Skeletal muscle satellite cell (primary cell): ENCODE data around the gene VAMP5.
"Not testable (repeated sequence)": the region's sequence is repeated elsewhere in the genome, so short reads cannot be mapped to it uniquely, and the experiment has no call there.

ENCODE experiments used
- H3K27me3 ChIP-seq: 2 replicates; pipeline ENCODE4 v1.7.0; 2013; ENCODE audit warnings: low read length; ENCODE audit not compliant: control insufficient read depth, insufficient read depth
- H3K36me3 ChIP-seq: 2 replicates; pipeline ENCODE4 v1.7.0; 2013; ENCODE audit warnings: mild to moderate bottlenecking, control low read depth, low read length; ENCODE audit not compliant: insufficient read depth
- H3K4me1 ChIP-seq: 2 replicates; pipeline ENCODE4 v1.7.0; 2013; ENCODE audit warnings: low read length; ENCODE audit not compliant: control insufficient read depth, insufficient read depth
- H3K4me2 ChIP-seq: 2 replicates; pipeline ENCODE4 v1.7.0; 2013; ENCODE audit warnings: mild to moderate bottlenecking, low read length
- H3K4me3 ChIP-seq: 2 replicates; pipeline ENCODE4 v1.7.0; 2013; ENCODE audit warnings: low read length
- H3K9ac ChIP-seq: 2 replicates; pipeline ENCODE4 v1.7.0; 2013; ENCODE audit warnings: mild to moderate bottlenecking, low read depth, low read length, moderate library complexity
- H3K9me3 ChIP-seq: replicated peaks from 2 replicates; pipeline ENCODE4 v1.7.0; 2013; ENCODE audit warnings: mild to moderate bottlenecking, control low read depth, low read length

The VAMP5 gene

DNA sequence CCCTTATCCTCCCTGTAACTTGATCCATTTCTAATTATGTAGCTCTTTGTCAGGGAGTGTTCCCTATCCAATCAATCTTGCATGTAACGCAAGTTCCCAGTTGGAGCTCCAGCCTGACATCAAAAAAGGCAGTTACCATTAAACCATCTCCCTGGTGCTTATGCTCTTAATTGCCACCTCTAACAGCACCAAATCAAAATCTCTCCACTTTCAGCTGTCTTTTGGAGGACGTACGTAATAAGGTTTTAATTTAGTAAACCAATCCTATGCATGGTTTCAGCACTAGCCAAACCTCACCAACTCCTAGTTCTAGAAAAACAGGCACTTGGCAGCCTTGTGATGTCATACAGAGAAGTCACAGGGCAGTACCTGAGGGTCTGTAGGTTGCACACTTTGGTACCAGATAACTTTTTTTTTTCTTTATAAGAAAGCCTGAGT, 40.0 kb upstream of the VAMP5 start:
- Histone ChIP-seq H3K4me1 (peaks cover 28% of the 10 kb centered on the region), H3K36me3 (peaks cover 64% of the 10 kb centered on the region), H3K4me2 (peak overlapping the region; percentile 23)
- not testable (repeated sequence) for H3K4me3 ChIP-seq, H3K27me3 ChIP-seq, H3K9ac ChIP-seq, H3K9me3 ChIP-seq

DNA sequence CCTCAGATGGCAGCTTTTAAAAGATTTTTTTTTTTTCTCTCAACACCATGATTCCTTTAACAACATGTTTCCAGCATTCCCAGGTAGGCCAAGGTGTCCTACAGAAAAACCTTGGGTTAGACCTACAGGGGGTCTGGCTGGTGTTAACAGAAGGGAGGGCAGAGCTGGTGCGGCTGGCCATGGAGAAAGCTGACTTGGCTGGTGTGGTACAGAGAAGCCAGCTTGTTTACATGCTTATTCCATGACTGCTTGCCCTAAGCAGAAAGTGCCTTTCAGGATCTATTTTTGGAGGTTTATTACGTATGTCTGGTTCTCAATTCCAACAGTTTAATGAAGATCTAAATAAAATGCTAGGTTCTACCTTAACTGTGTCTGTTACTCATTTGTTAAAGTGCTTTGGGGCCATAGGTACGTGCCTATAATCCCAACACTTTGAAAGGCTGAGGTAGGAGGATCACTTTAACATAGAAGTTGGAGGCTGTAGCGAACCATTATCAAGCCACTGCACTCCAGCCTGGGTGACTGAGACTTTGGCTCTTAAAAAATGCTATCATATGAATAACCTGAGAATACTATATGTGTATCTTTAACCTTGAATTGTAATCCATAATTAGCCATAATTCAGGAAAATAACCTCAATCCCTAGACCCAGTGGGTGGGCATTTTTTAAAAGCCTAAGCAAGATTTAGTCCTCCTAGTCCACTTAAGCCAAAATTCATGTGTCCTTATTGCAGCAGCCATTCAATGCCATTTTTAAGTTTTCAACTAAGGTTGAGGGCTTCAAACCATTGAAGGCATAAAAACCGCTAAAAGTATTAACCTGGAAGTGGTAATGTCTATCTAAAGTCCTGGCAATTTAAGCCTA, 39.1 kb upstream of the VAMP5 start:
- not testable (repeated sequence) for H3K9me3 ChIP-seq, H3K27me3 ChIP-seq, H3K9ac ChIP-seq, H3K4me2 ChIP-seq, H3K4me3 ChIP-seq
- peaks cover 35% of the 10 kb centered on the region for H3K4me1 ChIP-seq
- H3K36me3 ChIP-seq = peaks cover 59% of the 10 kb centered on the region

DNA sequence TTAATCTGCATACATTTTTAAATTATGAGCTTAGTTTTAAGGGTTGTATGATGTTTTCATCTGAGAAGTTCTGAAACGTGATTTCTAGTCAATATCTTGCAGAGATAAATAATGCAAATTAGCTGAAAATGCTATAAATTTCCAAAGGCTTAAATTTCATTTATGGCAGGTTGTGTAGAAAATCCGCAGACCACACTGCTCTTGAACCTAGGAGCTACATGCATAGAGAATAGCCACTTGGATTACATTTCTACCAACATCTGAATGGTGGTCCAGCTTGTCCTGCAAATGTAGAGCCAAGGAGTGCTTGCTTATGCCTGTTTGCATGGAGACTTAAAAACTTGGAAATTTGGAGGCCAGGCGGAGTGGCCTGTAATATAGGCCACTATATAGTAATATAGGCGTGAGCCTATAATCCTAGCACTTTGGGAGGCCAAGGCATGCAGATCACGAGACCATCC, 38.4 kb upstream of the VAMP5 start:
- Histone ChIP-seq H3K36me3 (peaks cover 59% of the 10 kb centered on the region), H3K4me3 (no peak overlapping the region), H3K27me3 (no peaks in the 10 kb centered on the region), H3K9ac (no peak overlapping the region), H3K9me3 (no peaks in the 10 kb centered on the region), H3K4me2 (no peak overlapping the region), H3K4me1 (peaks cover 42% of the 10 kb centered on the region)

DNA sequence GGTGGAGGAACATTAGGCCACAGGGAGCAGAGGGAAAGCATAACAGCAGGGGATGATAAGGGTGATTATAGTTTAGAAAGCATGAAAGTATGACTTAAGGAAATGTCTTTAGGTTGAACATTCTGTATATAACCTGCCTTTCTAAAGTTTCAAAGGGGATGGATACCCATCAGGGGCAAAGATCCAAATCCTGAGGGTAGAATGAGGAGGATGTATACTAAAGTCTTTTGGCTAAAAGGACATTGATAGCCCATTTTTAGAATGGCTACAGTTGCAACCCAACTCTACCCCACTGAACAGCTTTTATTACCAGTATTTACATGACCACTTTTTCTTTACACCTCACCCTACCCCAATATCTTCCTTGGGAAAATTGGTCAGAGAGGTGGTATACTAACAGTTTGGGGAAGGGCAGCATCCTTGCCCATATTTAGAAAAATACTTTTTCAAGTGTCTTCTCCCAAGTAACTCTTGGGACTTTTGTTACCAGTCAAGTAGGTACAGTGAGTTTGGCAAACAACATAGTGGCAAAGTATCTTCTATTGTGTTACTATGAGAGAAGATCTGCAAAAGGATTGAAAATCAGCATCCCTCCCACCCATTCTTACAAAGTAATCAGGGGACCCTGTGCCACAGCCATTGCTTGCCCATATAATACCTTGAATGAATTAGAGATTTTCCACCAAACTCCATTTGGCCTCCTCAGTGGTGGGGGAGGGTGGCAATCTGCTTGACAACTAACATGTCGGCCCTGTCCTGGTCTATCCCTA, 37.0 kb upstream of the VAMP5 start:
- no peaks in the 10 kb centered on the region for H3K9me3 ChIP-seq
- H3K27me3 ChIP-seq = no peaks in the 10 kb centered on the region
- H3K4me3 ChIP-seq = no peak overlapping the region
- H3K4me2 ChIP-seq = no peak overlapping the region
- H3K9ac ChIP-seq = no peak overlapping the region
- peaks cover 39% of the 10 kb centered on the region for H3K4me1 ChIP-seq
- peaks cover 58% of the 10 kb centered on the region for H3K36me3 ChIP-seq

DNA sequence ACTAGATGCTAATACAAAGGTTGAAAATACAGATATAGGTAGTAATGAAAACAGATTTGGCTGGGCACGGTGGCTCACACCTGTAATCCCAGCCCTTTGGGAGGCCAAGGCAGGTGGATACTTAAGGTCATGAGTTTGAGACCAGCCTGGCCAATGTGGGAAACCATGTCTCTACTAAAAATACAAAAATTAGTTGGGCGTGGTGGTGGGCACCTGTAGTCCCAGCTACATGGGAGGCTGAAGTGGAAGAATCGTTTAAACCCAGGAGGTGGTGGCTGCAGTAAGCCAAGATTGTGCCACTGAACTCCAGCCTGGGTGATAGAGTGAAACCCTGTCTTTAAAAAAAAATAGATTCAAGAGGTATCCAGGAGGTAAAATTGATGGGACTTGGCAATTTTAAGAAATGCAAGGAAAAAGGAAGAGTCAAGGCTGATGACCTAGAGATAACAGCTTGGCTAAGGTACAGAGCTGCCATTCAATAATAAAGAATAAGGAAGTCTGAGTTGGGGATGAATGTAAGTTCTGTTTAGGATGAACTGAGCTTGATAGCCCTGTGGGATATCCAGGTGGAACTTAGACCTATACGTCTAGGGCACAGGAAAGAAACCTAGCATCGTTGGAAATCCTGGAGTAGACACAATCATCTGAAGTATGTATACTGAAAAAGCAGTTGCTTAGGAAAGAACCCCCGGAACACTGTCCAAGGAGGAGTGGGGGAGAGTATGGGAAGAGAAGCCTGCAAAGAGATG, 36.2 kb upstream of the VAMP5 start:
- Histone ChIP-seq H3K4me3 (no peak overlapping the region), H3K27me3 (no peaks in the 10 kb centered on the region), H3K4me1 (peaks cover 31% of the 10 kb centered on the region), H3K36me3 (peaks cover 58% of the 10 kb centered on the region), H3K9me3 (no peaks in the 10 kb centered on the region), H3K9ac (no peak overlapping the region), H3K4me2 (no peak overlapping the region)

DNA sequence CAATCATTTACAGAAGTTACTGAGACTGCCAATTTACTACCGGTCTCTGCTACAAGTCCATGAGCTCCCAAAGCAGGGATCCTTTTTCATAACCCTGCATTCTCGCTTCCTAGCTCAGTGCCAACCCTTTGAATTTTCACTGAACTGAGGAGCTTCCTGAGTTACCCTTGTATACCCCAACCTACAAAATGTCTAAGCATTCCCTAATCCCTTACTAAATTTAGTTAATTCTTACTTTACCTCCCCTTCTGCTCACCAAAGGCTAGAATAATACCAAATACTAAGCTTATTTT, 35.7 kb upstream of the VAMP5 start:
- H3K4me3 ChIP-seq = no peak overlapping the region
- H3K4me1 ChIP-seq = peaks cover 29% of the 10 kb centered on the region
- no peaks in the 10 kb centered on the region for H3K9me3 ChIP-seq
- no peaks in the 10 kb centered on the region for H3K27me3 ChIP-seq
- peaks cover 57% of the 10 kb centered on the region for H3K36me3 ChIP-seq
- no peak overlapping the region for H3K9ac ChIP-seq
- H3K4me2 ChIP-seq = no peak overlapping the region

DNA sequence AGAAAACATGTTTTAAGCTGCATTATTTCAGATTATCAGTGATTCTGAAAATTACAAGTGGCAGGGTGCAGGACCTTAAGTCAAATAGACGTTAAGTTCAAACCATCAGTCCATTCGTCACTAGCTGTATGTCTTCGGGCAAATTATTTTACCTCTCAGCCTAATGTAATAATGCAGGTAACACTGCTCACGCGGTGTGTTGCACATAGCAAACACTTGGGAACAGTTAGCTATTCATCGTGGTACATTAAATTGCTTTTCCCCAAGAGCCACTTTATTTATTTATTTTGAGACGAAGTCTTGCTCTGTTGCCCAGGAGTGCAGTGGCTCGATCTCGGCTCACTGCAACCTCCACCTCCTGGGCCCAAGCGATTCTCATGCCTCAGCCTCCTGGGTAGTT, 35.1 kb upstream of the VAMP5 start:
- H3K9ac ChIP-seq = peak overlapping the region; percentile 30
- H3K4me3 ChIP-seq = no peak overlapping the region
- peaks cover 29% of the 10 kb centered on the region for H3K4me1 ChIP-seq
- no peak overlapping the region for H3K4me2 ChIP-seq
- no peaks in the 10 kb centered on the region for H3K27me3 ChIP-seq
- H3K9me3 ChIP-seq = no peaks in the 10 kb centered on the region
- peaks cover 57% of the 10 kb centered on the region for H3K36me3 ChIP-seq

DNA sequence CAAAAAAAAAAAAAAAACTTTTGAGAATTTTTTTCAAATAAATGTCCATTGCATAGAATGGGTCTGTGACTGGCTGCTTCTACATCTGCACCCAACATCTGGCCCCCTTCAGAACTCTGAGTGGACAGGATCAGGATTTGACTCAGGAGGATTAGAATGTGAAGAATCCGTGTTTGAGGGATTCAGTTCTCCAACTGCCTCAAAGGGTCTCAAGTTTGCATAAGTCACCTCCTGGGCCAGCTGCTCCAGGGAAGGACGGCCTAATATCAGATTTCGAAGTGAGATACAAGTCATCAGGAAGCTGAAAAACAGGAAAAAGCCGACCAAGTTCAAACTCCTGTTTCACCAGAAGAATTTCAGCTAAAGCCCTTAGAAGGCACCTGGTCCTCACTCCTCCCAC, 34.4 kb upstream of the VAMP5 start:
- Histone ChIP-seq H3K36me3 (peaks cover 57% of the 10 kb centered on the region), H3K9ac (peak overlapping the region; percentile 60), H3K9me3 (no peaks in the 10 kb centered on the region), H3K4me1 (peaks cover 29% of the 10 kb centered on the region), H3K27me3 (no peaks in the 10 kb centered on the region), H3K4me3 (peak overlapping the region; percentile 22), H3K4me2 (peak overlapping the region; percentile 51)

DNA sequence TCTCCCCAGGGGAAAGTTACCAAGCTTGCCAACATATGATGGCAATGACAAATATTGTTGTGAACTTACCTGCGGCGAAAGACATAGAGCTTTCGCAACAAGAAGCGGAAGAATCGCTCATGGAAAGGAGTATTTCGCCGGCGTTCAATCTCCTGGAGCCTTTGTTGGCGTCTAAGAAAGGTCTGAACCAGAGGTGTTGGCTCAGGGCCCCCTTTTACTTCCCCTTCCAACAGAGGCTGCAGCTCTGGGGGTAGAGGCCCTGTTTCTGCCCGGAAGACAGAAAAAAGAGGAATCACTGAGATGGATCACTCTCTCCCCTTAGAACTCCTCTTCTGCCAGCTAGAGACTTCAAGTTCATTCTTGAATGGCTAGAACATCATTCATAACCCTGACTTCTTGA, 33.7 kb upstream of the VAMP5 start:
- no peak overlapping the region for H3K4me3 ChIP-seq
- H3K4me2 ChIP-seq = no peak overlapping the region
- no peaks in the 10 kb centered on the region for H3K27me3 ChIP-seq
- H3K9me3 ChIP-seq = no peaks in the 10 kb centered on the region
- H3K36me3 ChIP-seq = peaks cover 57% of the 10 kb centered on the region
- peaks cover 29% of the 10 kb centered on the region for H3K4me1 ChIP-seq
- peak overlapping the region; percentile 60 for H3K9ac ChIP-seq

DNA sequence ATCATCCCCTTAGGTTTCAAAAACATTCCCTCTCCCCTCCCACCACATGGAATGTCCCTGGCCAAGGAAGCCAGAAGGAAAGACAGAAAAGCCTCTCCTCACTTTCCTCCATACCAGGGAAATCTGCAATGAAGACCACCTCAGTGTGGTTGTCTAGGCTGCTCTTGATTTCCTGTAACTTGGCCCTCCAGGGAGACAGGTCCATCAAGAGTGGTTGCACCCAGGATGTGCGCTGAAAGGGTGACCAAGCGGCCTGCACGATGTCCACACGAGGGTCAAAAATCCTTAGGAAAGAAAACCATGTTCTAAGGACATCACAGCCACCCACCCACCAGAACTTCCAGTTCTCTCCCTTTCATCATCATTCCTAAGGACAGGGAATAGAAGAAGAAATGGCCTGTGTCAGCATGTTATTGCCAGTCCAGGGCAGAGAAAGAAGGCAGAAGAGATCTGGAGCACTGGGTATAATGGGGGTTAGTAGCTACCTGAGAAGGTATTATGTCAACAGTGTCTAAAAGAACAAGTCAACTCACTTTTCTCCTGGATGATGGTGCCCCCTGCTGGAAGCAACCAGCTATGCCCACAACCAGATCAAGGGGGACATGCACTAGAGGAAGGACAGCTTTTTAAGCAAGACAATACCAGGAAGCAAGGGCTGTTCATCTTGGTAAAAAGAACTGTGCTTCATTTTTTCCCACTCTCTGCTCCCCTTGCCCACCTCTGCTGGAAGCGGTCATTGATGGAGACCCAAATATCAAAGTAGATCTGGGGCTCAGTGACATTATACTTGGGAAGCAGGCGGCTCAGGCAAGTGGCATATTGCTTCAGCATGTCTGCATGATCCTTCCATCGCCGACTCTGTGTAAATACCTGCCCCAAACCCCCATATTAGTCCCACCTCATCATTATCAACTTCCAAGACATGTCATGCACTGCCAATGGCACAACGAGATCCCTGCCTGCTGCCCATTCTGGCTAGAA, 32.2 kb upstream of the VAMP5 start:
- H3K36me3 ChIP-seq = peaks cover 54% of the 10 kb centered on the region
- no peaks in the 10 kb centered on the region for H3K27me3 ChIP-seq
- H3K9ac ChIP-seq = no peak overlapping the region
- no peak overlapping the region for H3K4me2 ChIP-seq
- no peaks in the 10 kb centered on the region for H3K9me3 ChIP-seq
- peaks cover 29% of the 10 kb centered on the region for H3K4me1 ChIP-seq
- no peak overlapping the region for H3K4me3 ChIP-seq
